HG03521 (cell line): Measurements from ENCODE around the gene NLRC5.
"Not testable (repeated sequence)": the region's sequence is repeated elsewhere in the genome, so short reads cannot be mapped to it uniquely, and the experiment has no call there.

Experiments
- ATAC-seq: cut with Tn5 transposase; IDR thresholded peaks from one replicate; pipeline ENCODE4 v1.9.1; 2021; ENCODE audit warnings: mild to moderate bottlenecking, moderate library complexity; ENCODE audit not compliant: unreplicated experiment

NLRC5 gene

GRCh38 chr16:56961851-56962281 lies 27.5 kb upstream of the NLRC5 start, which contains the start of gene CETP:
Gene CETP, plus strand, starts transcription at chr16:56961950. Its CDS starts 30 bp downstream, at chr16:56961980.
- no peak for ATAC-seq

GRCh38 chr16:56964243-56965148 lies 24.9 kb upstream of the NLRC5 start:
- no peak for ATAC-seq

- ATAC-seq: no peak
Observed at GRCh38 chr16:56965149-56966092, 23.9 kb upstream of the NLRC5 start.

DNA sequence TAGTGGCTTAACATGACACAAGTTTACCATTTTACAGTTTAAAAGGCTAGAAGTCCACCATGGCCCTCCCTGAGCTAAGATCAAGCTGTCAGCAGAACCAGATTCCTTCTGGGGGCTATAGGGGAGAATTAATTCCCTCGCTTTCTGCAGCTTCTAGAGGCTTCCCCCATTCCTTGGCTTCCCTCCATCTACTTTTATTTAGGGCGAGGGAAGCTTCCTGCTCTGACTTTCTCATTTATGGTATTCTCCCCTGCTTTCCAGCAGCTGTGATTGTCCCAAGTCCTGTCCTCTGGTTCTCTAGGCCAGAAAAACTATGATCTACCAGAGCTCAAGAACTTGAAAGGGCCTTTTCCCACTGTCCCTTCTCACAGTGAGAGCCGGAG lies 23.3 kb upstream of the NLRC5 start:
- no peak for ATAC-seq

GRCh38 chr16:56967733-56968132 lies 21.6 kb upstream of the NLRC5 start:
- ATAC-seq: no peak

GRCh38 chr16:56969769-56970168 lies 19.6 kb upstream of the NLRC5 start:
- no peak for ATAC-seq

DNA sequence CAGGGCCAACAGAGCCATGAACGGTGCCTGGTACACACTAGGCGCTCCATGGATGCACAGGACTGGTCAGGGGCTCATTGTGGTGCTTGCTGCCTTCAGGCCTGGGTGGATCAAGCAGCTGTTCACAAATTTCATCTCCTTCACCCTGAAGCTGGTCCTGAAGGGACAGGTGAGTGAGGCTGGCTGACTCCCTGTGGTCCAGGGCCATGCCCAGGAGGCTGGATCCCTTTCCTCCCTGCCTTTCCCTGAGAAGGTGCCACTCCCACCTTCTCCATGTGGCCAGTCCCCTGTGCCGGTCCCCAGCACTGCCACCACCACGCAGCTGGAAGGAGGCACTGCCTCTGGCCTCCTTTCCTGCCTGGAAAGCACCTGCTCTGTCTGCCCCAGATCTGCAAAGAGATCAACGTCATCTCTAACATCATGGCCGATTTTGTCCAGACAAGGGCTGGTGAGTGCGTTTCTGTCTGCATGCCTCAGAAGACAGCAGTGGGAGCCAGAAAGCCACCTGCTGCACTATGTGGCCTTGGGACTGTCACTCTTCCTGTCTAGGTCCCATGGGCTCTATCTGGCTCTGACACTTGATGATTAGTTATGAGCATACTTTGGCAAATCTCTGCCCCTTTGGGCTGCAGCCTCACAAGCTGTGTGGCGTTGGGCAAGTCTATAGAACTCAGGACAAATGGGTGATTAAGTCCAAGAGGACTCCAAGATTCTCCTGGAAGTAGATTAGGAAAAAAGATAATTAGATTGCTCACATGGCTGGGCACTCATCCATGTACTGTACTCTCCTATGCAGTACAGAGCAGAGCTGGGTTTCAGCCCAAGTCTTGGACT lies 18.2 kb upstream of the NLRC5 start:
- peak; percentile 65 for ATAC-seq

DNA sequence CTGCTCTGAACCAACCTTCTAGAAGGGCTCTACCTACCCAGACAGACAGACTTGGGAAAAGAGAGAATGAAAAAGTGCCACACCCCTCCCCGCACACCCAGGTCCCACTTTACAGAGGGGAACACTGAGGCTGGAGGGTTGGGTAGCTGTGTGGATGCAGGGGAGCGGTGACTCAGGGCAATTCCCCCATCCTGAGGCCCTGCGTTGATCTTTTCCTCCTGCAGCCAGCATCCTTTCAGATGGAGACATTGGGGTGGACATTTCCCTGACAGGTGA lies 17.7 kb upstream of the NLRC5 start:
- no peak for ATAC-seq

- ATAC-seq: no peak
Observed at GRCh38 chr16:56972403-56973293, 16.7 kb upstream of the NLRC5 start.

DNA sequence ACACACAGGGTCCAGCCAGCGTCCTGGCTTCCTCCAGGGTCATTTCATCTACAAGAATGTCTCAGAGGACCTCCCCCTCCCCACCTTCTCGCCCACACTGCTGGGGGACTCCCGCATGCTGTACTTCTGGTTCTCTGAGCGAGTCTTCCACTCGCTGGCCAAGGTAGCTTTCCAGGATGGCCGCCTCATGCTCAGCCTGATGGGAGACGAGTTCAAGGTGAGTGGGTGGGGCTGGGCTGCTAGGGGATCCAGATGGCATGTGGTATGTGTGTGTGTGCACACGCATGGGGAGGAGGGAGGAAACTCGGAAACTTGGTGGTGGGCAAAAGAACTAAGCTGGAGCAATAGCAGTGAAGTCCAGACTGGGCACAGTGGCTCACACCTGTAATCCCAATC lies 16.1 kb upstream of the NLRC5 start:
- ATAC-seq: no peak

DNA sequence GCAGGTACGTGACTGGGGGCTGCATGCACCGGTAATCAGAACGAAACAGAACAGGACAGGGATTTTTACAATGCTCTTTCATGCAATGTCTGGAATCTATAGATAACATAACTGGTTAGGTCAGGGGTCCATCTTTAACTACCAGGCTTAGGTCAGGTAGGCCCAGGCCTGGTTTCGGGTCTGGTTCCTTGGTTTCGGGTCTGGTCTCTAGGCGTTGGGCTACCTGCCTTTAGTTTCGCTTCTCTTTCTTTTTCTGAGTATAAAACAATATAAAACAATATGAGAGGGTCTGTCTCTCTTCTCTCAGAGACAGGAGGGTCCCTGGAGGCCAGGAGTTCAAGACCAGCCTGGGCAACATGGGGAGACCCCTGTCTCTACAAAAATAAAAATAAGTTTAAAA lies 15.5 kb upstream of the NLRC5 start:
- ATAC-seq: not testable (repeated sequence)

DNA sequence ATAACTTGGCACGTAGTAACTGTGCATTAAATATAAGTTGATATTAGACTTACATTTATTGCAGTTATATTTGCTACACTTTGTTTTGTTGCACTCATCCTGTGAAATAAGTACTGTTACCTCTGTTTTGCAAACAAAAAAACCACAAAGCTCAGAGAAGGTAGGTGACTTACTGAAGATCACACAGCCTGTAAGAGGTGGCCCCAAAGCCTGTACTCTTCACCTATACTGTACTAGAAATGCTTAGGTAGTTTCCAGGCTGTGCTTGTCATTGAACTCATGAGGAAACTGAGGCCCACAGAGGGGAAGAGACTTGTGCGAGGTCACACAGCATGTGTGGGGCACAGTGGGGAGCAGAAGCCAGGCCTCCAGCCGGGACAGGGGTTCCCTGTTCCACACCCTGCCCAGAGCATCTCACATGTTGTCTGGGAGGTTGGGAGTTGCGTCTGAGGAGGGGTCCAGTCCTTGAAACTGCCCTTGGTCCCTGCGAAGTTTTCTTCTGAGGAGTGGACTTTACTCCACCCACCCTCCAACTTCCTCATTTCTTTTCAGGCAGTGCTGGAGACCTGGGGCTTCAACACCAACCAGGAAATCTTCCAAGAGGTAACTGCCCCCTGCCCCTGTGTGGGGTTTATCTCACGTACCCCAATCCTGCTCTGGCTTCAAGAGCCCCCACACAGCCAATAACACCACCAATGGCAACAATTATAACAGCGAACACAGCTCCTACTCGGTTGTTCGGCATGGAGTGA lies 14.6 kb upstream of the NLRC5 start:
- no peak for ATAC-seq

DNA sequence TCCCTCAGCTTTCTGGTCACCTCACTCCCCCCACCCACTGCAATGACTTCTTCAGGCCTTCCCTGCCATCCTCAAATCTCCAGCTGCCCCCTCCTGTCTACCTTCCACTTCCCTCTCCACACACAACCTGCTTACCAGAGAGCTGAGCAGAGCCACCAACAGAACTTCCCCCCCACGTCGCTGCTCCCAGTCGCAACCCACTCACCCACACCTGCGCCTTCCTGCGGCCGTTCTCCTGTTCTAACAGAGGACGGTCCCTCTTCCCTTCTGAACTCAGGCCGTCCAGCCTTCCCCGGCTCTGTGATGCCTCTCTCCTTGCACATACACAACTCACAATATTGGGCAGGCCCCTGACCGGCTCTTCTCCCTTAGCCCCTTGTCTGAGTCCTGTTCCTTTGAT lies 13.6 kb upstream of the NLRC5 start:
- ATAC-seq: no peak

GRCh38 chr16:56977216-56977615 lies 12.1 kb upstream of the NLRC5 start:
- no peak for ATAC-seq

DNA sequence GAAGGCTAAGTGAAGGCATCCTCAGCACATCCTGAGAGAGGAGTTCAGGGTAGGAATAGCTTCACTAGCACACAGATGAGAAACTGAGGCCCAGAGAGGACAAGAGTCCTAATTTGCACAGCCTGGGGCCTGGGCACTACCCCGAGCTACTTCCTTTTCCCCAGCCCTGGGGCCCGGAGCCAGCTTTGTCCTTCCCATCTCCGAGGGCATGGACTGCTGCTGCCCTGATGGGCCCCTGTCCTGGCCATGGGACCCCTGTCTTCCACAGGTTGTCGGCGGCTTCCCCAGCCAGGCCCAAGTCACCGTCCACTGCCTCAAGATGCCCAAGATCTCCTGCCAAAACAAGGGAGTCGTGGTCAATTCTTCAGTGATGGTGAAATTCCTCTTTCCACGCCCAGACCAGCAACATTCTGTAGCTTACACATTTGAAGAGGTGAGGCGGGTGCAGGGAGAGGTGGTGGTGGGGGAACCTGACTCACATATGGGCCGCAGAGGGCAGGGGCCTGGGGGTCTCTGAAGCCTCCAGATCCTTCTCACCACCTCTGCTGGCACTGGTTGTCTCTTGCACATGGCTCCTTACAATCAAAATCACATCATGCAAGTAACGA lies 11.4 kb upstream of the NLRC5 start:
- ATAC-seq: no peak

- no peak for ATAC-seq
Observed at GRCh38 chr16:56980201-56980535, 9.2 kb upstream of the NLRC5 start.

- ATAC-seq: no peak
Observed at GRCh38 chr16:56980792-56981724, 8.3 kb upstream of the NLRC5 start.

DNA sequence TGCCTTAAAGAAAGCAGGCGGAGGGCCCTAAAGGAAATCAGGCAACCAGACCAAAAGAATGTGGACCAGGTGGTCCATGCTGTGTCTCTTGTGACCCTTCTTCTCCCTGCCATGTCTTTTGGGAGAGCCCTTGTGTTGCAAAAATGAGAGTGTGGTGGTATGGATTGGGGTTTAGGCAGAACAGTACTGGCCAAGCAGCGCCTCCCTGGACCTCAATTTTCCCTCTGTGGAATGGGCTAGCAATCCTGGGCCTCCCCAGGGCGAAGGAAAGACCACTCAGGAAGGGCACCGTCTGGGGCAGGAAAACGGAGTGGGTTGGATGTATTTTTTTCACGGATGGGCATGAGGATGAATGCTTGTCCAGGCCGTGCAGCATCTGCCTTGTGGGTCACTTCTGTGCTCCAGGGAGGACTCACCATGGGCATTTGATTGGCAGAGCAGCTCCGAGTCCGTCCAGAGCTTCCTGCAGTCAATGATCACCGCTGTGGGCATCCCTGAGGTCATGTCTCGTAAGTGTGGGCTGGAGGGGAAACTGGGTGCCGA lies 7.6 kb upstream of the NLRC5 start:
- no peak for ATAC-seq
